22Rv1 (cell line): ENCODE data around the gene CENPP.

ENCODE experiments used
- CTCF ChIP-seq: fragments of 450-650 bp; IDR thresholded peaks from 2 replicates; pipeline ENCODE4 v1.5.1; 2017; ENCODE audit warnings: mild to moderate bottlenecking
- ZFX ChIP-seq: fragments of 450-650 bp; IDR thresholded peaks from 2 replicates; pipeline ENCODE4 v1.6.1; 2017; ENCODE audit warnings: antibody characterized with exemption, borderline replicate concordance

- TF ChIP-seq CTCF, result no peak
- no peak for TF ChIP-seq ZFX
Observed at GRCh38 chr9:92639124-92639523, 313.4 kb downstream of the CENPP start.
